ENCODE data around the gene SYTL3.

DNA sequence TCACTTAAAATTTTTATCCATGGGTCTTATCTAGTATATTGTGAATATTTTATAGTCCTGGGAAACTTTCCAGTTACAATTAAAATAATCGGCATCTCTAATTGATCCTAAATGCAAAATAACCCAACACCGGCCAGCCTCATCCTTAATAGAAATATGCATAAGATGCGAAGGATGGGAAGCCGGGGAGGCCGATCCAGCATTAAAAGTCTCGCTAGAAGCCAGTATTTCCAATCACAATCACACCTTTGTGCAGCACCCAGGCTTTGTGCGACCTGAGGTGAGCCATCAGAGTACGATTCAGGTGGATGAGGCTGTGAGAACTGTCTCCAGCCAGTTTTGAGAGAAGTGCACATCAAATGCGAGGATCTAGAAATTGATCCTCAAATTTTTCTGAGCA is 104.0 kb downstream of the SYTL3 start:
- TF ChIP-seq BACH1 (tag; IDR thresholded peaks at IDR 0.05), result no peak
- TF ChIP-seq, protein P1, sequence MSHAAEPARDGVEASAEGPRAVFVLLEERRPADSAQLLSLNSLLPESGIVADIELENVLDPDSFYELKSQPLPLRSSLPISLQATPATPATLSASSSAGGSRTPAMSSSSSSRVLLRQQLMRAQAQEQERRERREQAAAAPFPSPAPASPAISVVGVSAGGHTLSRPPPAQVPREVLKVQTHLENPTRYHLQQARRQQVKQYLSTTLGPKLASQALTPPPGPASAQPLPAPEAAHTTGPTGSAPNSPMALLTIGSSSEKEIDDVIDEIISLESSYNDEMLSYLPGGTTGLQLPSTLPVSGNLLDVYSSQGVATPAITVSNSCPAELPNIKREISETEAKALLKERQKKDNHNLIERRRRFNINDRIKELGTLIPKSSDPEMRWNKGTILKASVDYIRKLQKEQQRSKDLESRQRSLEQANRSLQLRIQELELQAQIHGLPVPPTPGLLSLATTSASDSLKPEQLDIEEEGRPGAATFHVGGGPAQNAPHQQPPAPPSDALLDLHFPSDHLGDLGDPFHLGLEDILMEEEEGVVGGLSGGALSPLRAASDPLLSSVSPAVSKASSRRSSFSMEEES (CRISPR knock-in tag; IDR thresholded peaks at IDR 0.05), result no peak
- no peak for TF ChIP-seq MAZ (CRISPR knock-in tag; conservative IDR thresholded peaks at IDR 0.05 in 1 of 2, IDR thresholded peaks at IDR 0.05 in 1 of 2)
- TF ChIP-seq, protein P2, sequence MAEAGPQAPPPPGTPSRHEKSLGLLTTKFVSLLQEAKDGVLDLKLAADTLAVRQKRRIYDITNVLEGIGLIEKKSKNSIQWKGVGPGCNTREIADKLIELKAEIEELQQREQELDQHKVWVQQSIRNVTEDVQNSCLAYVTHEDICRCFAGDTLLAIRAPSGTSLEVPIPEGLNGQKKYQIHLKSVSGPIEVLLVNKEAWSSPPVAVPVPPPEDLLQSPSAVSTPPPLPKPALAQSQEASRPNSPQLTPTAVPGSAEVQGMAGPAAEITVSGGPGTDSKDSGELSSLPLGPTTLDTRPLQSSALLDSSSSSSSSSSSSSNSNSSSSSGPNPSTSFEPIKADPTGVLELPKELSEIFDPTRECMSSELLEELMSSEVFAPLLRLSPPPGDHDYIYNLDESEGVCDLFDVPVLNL (CRISPR knock-in tag; IDR thresholded peaks at IDR 0.05; ENCODE audit: low read depth), result no peak
- TF ChIP-seq, protein P3, sequence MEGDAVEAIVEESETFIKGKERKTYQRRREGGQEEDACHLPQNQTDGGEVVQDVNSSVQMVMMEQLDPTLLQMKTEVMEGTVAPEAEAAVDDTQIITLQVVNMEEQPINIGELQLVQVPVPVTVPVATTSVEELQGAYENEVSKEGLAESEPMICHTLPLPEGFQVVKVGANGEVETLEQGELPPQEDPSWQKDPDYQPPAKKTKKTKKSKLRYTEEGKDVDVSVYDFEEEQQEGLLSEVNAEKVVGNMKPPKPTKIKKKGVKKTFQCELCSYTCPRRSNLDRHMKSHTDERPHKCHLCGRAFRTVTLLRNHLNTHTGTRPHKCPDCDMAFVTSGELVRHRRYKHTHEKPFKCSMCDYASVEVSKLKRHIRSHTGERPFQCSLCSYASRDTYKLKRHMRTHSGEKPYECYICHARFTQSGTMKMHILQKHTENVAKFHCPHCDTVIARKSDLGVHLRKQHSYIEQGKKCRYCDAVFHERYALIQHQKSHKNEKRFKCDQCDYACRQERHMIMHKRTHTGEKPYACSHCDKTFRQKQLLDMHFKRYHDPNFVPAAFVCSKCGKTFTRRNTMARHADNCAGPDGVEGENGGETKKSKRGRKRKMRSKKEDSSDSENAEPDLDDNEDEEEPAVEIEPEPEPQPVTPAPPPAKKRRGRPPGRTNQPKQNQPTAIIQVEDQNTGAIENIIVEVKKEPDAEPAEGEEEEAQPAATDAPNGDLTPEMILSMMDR (IDR thresholded peaks at IDR 0.05 in 2 of 3, conservative IDR thresholded peaks at IDR 0.05 in 1 of 3; ENCODE audit: insufficient read depth in 2 of 3, low read depth in 1 of 3, low read length in 3 of 3), result no peak
- no peak for TF ChIP-seq RFX7 (CRISPR knock-in tag; IDR thresholded peaks at IDR 0.05)
- no peak for TF ChIP-seq DDX20 (tag; IDR thresholded peaks at IDR 0.05; ENCODE audit: low read depth)
- no peak for TF ChIP-seq MTA3 (IDR thresholded peaks at IDR 0.05; ENCODE audit: borderline replicate concordance)
- TF ChIP-seq, protein P4, sequence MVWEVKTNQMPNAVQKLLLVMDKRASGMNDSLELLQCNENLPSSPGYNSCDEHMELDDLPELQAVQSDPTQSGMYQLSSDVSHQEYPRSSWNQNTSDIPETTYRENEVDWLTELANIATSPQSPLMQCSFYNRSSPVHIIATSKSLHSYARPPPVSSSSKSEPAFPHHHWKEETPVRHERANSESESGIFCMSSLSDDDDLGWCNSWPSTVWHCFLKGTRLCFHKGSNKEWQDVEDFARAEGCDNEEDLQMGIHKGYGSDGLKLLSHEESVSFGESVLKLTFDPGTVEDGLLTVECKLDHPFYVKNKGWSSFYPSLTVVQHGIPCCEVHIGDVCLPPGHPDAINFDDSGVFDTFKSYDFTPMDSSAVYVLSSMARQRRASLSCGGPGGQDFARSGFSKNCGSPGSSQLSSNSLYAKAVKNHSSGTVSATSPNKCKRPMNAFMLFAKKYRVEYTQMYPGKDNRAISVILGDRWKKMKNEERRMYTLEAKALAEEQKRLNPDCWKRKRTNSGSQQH (CRISPR knock-in tag; IDR thresholded peaks at IDR 0.05), result no peak

All from K562 (cell line).